Stimulated activated CD4-positive, alpha-beta T cell treated with anti-CD3 and anti-CD28 coated beads, Interleukin-1b, Interleukin-23, amount 100 ng/mL, for 4 hours (primary cell): ENCODE data around the gene FOXP1.
"Not testable (repeated sequence)": the region's sequence is repeated elsewhere in the genome, so short reads cannot be mapped to it uniquely, and the experiment has no call there.

ENCODE experiments used
- DNase-seq, 2 donors: peaks; one replicate each; pipeline ENCODE4 v3.0.0-alpha.2; 2020; ENCODE audit warnings: low read depth in 2 of 2

Gene FOXP1

GRCh38 chr3:70981231-70981880, 602.2 kb downstream of the FOXP1 start:
- no peak for DNase-seq

GRCh38 chr3:70980646-70981170, 602.8 kb downstream of the FOXP1 start:
- no peak for DNase-seq

- DNase-seq = no peak
These were observed 603.4 kb downstream of the FOXP1 start for GRCh38 chr3:70979983-70980645.

DNA sequence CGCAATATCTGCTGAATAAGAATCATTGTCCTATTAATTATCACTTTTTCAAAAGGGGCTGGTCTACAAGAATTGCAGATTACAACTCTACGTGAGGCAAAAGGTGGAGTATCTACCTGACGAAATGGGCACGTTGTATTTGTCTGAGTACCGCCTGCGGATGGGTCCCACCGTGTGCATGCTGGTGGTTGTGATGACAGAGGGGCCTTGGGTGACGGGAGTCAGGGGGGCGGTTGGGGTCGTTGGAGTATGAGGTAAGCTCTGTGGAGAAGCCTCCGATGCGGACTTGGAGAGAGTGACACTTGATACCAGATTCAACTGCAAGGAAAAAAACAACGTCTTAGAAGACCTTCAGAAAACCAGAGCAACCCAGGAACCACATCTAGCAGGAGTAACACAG, 605.8 kb downstream of the FOXP1 start:
- DNase-seq = no peak

GRCh38 chr3:70975981-70976380, 607.5 kb downstream of the FOXP1 start:
- DNase-seq = not testable (repeated sequence)

GRCh38 chr3:70974747-70975146, 608.8 kb downstream of the FOXP1 start:
- DNase-seq = no peak

DNA sequence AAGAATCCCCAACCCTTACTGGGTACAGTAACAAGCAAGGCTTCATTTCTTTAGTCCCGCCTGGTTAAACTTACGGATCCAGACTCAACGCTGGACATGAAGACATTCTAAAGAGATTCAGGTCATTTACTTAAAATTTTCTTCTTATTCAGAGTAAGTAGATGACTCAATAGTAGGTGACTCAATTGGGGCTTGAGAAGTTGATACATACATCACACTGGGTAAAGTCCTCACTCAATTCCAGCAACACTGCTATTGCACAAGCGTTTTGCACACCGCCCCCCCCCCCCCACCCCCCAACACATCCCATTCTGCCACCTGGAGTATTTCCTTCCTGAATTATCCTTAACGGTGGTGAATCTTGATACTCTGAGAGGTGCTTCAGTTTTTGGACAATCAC, 610.0 kb downstream of the FOXP1 start:
- no peak for DNase-seq

DNA sequence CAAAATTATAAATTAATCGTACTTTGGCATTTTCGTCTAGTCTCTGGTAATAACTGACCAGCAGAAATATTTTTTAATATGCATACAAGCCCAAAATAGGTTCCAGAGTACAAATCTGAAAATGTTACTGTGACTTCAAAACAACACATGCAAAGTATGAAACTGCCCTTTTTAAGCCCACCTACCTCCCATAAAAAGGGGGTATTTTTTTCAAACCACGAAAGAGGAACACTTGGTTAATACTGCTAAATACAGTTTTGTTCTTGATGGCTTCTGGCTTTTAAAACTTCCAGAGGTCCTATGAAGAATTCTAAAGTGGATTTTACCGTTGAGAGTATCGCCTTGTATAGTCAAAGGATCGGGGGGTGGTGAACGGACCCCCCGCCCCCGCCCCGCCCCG, 610.7 kb downstream of the FOXP1 start:
- no peak for DNase-seq

DNA sequence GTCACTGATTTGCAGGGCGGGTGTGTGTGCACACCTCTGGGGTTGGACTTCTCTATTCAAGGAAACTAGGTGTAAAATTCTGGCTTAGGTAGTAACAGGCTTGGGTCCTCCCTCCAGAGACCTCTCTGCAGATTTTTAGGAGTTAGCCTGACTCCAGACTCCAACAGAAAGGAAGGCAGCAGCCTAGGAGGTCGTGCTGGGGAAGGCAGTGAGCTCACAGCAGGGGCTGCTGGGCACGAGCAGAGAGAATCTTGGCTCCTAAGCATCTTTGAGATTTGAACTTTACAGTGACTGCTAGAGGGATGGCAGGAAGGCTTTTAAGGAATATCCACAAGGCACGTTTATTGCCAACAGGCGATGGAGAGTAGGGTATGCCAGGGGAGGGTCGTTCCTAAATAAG, 612.6 kb downstream of the FOXP1 start:
- no peak for DNase-seq

DNA sequence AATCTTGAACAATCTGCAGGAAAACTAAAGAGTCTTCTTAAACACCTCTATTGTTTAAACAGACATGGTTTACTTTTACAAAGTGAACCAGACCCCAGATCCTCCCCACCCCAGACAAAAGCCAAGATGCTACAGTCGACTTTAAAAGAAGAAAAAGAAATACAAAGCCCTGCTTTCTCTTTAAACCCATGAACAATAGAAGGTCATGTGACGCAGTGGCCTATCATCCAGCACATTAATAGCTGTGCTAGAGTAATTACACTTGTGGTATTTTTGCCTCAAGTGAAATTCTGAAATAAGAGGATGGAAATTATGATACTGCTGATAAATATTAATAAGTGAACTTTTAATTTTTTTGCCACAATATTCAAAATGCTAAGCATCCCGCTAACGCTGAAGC, 613.4 kb downstream of the FOXP1 start:
- no peak for DNase-seq

- DNase-seq = no peak
These were observed 619.9 kb downstream of the FOXP1 start for GRCh38 chr3:70963431-70964275.

DNA sequence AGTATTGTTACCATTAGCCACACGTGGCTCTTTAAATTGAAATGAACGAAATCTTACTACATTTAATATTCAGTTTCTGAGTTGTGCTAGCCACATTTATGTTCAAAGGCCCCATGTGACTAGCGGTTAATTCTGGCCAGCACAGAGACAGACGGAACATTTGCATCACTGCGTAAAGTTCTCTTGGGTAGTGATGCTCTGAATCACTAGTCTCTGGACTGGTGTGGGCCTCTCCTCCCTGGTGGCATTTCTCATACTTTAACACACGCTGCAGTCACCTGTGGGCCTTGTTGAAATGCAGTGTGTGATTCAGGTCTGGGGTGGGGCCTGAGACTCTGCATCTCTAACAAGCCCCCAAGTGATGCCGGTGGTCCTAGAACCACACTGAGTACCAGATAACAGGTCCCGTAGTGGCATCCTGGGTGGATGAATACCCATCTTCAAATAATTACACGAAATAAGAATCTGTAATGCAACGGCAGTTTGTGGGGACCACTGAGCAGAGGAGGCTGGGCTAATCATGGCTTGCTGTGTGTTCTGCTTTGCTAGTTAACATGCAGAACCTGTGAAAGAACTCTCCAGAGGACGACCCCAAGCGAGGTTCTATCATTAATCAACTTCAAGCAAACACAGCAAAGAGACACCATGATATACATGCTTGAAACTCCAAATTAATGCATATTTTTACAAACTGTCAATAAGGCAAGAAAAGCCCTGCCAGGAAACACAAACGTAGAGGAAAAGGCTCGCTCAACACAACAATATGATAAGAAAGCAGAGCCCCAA, 623.8 kb downstream of the FOXP1 start:
- no peak for DNase-seq

GRCh38 chr3:70952033-70952747, 631.3 kb downstream of the FOXP1 start:
- no peak for DNase-seq

DNA sequence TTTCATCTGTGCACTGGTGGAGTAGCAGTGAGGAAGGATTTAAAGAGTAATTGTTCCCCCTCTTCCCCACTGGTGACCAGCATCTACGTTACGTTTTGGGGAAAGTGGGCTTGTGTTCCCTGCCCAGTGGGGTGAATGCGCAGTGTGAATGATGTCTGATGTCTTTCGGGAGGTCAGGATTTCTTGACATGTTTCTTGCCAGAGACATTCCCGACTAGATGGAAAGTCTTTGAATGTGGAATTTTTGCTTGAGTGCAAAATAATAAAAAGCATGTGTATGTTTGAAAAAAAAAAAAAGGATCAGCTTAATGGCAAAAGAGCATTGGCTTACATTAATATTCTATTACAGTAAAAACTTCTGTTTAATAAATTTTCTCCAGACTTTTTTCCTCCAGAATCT, 632.2 kb downstream of the FOXP1 start:
- DNase-seq = no peak

DNA sequence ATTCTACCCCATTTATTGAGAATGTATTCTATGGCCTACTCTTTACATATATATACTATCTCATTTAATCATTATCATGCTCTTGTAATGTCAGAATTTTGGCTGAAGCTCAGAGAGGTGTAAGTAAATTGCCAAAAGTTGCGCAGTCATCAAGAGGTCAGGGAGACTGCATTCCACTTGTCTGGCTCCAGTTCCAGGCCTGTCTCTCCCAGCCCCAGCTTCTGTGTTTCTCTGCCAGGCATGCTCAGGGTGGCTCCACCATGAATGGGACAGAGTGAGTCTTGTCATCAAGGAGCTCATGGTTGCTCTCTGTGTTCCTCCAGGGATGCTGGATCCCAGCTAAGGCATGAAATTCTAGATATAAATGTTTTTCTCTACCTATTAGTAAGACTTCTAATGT, 635.9 kb downstream of the FOXP1 start:
- no peak for DNase-seq

GRCh38 chr3:70943886-70944285, 639.6 kb downstream of the FOXP1 start:
- DNase-seq = no peak

DNA sequence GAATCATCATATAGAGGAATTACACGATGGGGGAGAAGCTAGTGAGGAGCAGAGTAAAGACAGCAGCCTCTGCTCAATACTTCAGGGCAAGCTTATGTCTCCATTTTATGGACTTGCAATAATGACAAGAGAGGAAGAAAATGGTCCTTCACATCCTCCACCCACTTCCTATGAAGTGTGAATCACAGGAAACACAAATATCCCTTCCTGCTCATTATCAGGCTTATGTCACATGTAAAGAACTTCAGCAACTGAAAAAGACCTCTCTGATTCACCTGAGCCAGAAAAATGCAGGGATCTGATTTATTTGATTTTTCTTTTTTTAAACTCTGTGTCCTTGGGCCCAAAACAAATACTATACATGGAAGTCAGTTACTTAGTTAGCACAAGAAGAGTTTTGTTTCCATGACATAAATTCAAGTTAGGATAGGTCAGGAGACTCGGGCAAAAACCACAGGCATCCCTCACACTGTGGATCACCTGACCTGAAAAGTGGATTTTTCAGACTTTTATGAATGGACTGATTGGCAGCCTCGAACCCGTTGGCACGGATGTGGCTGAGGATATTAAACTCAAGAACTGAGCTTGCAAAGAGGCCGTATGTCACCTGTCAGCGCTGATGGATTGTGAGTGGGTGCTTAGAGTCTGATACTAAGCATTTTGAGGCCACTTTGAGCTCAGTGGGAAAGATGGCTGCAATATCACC, 650.3 kb downstream of the FOXP1 start:
- DNase-seq = no peak

- DNase-seq = no peak
These were observed 653.5 kb downstream of the FOXP1 start for GRCh38 chr3:70930066-70930465.

- DNase-seq = no peak
These were observed 656.3 kb downstream of the FOXP1 start for GRCh38 chr3:70927239-70927638.

- no peak for DNase-seq
These were observed 656.7 kb downstream of the FOXP1 start for GRCh38 chr3:70926835-70927234.

GRCh38 chr3:70919661-70920060, 663.9 kb downstream of the FOXP1 start:
- DNase-seq = no peak
